ENCODE results near the gene SMIM28.

The SMIM28 gene

DNA sequence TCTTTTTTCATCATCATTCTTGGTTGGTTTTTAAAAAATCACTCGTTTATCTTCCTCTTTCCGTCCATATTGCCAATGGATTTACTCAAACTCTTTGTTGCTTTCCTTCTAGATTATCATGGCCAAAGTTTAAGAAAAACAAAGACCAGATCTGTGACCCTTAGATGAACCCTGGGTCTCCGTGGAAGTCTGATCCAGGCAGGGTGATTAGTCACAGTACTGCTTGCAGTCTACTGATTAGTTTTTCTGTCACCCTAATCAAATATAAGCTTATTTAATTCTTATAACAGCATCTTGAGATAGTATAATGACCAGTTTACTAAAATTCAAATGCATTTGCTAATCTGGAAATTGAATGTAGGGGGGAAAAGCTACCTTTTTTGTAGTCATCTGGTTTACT, 6.0 kb upstream of the SMIM28 start:
- no peak overlapping the region for H3K4me3 ChIP-seq
- no peak overlapping the region for H3K27ac ChIP-seq
- TF ChIP-seq, protein P1, sequence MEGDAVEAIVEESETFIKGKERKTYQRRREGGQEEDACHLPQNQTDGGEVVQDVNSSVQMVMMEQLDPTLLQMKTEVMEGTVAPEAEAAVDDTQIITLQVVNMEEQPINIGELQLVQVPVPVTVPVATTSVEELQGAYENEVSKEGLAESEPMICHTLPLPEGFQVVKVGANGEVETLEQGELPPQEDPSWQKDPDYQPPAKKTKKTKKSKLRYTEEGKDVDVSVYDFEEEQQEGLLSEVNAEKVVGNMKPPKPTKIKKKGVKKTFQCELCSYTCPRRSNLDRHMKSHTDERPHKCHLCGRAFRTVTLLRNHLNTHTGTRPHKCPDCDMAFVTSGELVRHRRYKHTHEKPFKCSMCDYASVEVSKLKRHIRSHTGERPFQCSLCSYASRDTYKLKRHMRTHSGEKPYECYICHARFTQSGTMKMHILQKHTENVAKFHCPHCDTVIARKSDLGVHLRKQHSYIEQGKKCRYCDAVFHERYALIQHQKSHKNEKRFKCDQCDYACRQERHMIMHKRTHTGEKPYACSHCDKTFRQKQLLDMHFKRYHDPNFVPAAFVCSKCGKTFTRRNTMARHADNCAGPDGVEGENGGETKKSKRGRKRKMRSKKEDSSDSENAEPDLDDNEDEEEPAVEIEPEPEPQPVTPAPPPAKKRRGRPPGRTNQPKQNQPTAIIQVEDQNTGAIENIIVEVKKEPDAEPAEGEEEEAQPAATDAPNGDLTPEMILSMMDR (IDR thresholded peaks at IDR 0.05) = no peak
- no peak for DNase-seq (ENCODE audit: low spot score)

DNA sequence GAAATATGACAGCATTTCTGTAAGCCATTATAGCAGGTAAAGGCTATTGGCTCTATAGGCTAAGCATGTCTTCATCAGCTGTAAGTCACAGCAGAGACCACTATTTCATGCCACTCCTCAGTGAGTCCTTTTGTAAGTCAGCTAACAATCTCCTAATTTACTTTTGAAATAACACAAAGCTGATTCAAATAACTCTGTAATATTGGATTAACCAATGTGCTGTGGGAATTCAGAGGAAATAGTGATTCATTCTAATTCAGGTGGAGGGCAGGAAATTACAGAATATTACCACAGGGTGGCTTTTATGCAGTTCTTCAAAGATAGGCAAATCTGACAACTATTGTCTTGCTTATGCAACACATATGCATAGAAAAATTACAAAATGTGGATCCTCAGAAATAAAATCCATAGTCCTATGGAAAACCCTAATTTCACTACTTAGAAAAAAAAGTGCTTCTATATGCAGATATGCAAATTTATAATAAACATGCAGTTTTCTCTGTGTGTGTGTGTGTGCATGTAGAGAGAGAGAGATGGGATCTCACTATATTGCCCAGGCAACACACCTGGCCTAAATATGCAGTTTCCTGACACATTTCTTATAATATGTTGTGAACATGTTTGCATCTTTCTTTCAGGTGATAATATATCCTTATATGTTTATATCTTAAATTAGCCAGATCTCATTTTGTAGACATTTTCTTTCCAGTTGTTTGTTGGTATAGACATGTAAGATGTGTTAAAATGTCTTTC, 4.8 kb upstream of the SMIM28 start:
- TF ChIP-seq, protein P1 (IDR thresholded peaks at IDR 0.05) = no peak
- DNase-seq (ENCODE audit: low spot score) = no peak
- Histone ChIP-seq H3K4me3 (no peak overlapping the region), H3K27ac (no peak overlapping the region)

DNA sequence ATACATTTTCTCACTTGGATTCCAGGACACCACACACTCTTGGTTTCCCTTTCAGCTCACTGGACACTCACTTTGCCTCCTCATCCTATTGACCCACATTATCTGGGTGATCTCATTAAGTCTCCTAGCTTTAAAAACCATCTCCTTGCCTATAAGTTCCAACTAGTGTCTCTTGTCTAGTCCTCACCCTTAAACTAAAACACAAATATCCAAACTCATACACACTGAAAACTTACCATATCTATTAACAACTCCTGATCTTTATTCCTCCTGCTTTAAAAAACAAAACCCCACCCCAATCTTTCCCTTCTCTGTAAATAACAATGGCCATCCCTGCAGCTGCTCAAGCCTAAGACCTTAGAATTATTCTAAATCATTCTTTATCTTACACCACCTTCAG, 3.5 kb upstream of the SMIM28 start:
- no peak overlapping the region for H3K4me3 ChIP-seq
- TF ChIP-seq, protein P1 (IDR thresholded peaks at IDR 0.05) = no peak
- no peak for DNase-seq (ENCODE audit: low spot score)
- H3K27ac ChIP-seq = no peak overlapping the region

DNA sequence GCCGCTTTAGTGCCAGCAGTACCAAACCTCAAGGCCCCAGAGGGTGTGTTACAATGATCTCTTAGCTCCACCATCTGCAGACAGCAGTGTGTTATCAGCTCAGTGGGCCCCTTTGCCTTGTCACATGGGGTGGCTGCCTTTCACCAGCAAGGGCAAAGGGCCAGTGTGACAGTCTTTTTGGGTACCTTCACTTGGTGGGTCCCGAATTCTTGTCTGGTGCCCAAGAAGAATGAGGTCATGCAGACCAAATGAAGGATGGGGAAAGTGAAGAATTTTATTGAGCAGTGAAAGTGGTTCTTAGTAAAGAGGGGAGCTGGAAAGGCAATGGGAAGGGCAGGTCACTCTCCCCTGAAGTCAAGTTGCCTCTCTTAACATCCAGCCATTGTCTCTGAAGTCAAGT, 2.9 kb upstream of the SMIM28 start:
- H3K4me3 ChIP-seq = no peak overlapping the region
- DNase-seq (ENCODE audit: low spot score) = no peak
- TF ChIP-seq, protein P1 (IDR thresholded peaks at IDR 0.05) = no peak

DNA sequence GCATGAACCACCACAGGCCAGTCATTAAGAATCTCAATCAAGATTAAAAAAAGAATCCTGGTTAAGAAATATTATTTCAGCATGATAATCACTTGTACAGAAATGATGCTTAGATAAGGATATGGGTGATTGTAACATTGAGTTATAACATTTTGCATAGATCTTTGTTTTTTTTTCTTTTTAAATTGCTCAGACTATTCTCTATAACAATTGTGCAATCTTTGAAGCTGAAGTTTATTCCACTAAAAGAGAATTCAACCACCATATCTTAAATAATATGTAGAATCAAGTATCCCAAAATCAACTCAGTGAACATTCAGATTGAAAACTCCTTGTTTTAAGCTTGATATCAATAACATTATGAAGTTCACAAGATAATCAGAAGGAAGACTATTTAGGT, 663 bp upstream of the SMIM28 start:
- Histone ChIP-seq H3K4me3 (no peak overlapping the region), H3K27ac (no peak overlapping the region)
- no peak for DNase-seq (ENCODE audit: low spot score)
- TF ChIP-seq, protein P1 (IDR thresholded peaks at IDR 0.05) = no peak

More for the DNA sequence above, 2.9 kb upstream of the SMIM28 start:
- no peak overlapping the region for H3K27ac ChIP-seq

DNA sequence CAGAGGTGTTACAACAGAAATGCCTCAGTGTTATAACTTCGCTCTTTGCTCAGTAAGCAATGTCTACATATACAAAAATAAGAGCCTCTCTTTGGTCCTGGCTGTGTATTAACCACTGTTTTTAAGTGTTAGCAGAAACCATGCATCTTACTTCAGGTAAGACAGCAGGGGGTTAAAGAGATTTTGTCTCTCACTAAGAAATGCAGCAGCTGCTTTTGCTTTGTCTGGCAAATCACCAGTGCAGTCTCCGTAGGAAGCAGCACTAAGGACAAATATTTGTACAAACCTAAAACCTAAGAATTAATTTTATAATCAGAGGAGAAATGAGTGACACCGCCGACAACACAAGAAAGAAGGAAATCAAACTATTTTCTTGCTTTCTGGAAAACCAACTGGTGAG, 758 bp downstream of the SMIM28 start:
- TF ChIP-seq, protein P1 (IDR thresholded peaks at IDR 0.05) = no peak
- H3K27ac ChIP-seq = no peak overlapping the region
- no peak for DNase-seq (ENCODE audit: low spot score)
- H3K4me3 ChIP-seq = no peak overlapping the region

Measured in coronary artery (tissue), 2 donors.